GM23248 (cell line): ENCODE measurements around the gene PIEZO1. TPM values are rescaled to one million over a fixed set of nuclear protein-coding genes. Genes with fewer than 3 reads are reported as not detected.

Source experiments
- DNase-seq: peaks from one replicate; pipeline ENCODE4 v3.0.0-alpha.2; 2015
- H2AFZ ChIP-seq: fragments of 200-600 bp; sonication (generic); 2 replicates; pipeline ENCODE4 v1.6.1; 2016; ENCODE audit warnings: antibody characterized with exemption
- H3F3A ChIP-seq: fragments of 200-600 bp; sonication (generic); 2 replicates; pipeline ENCODE4 v1.6.1; 2016; ENCODE audit warnings: mild to moderate bottlenecking, antibody characterized with exemption, mixed run types; ENCODE audit not compliant: insufficient read depth
- H3K27ac ChIP-seq: fragments of 200-600 bp; sonication (generic); 2 replicates; pipeline ENCODE4 v1.5.1; 2016; ENCODE audit warnings: mild to moderate bottlenecking
- H3K27me3 ChIP-seq: fragments of 200-600 bp; sonication (generic); replicated peaks from 2 replicates; pipeline ENCODE4 v1.6.1; 2016; ENCODE audit warnings: mild to moderate bottlenecking; ENCODE audit not compliant: insufficient read depth
- H3K36me3 ChIP-seq: fragments of 200-600 bp; sonication (generic); 2 replicates; pipeline ENCODE4 v1.6.1; 2016; ENCODE audit warnings: low read depth, mild to moderate bottlenecking
- H3K4me1 ChIP-seq: fragments of 200-600 bp; sonication (generic); 2 replicates; pipeline ENCODE4 v1.6.1; 2016; ENCODE audit warnings: mild to moderate bottlenecking; ENCODE audit not compliant: insufficient read depth
- H3K4me2 ChIP-seq: fragments of 200-600 bp; sonication (generic); one replicate; pipeline ENCODE4 v1.6.1; 2016; ENCODE audit warnings: mild to moderate bottlenecking; ENCODE audit not compliant: unreplicated experiment
- H3K4me3 ChIP-seq: fragments of 200-600 bp; sonication (generic); 2 replicates; pipeline ENCODE4 v1.5.1; 2016; ENCODE audit warnings: mild to moderate bottlenecking
- H3K79me2 ChIP-seq: fragments of 200-600 bp; sonication (generic); 2 replicates; pipeline ENCODE4 v1.6.1; 2016; ENCODE audit warnings: mild to moderate bottlenecking; ENCODE audit not compliant: insufficient read depth
- H3K9ac ChIP-seq: fragments of 200-600 bp; sonication (generic); 2 replicates; pipeline ENCODE4 v1.6.1; 2016; ENCODE audit warnings: mild to moderate bottlenecking
- H3K9me2 ChIP-seq: fragments of 200-600 bp; sonication (generic); 2 replicates; pipeline ENCODE4 v1.6.1; 2016; ENCODE audit warnings: mixed run types, mild to moderate bottlenecking, moderate library complexity; ENCODE audit not compliant: insufficient read depth
- H3K9me3 ChIP-seq: fragments of 200-600 bp; sonication (generic); one replicate; pipeline ENCODE4 v1.6.1; 2017; ENCODE audit warnings: low read depth
- H4K20me1 ChIP-seq: fragments of 200-600 bp; sonication (generic); 2 replicates; pipeline ENCODE4 v1.6.0; 2016; ENCODE audit not compliant: insufficient read depth
- EZH2 ChIP-seq: fragments of 200-600 bp; sonication (generic); IDR thresholded peaks from 2 replicates; pipeline ENCODE4 v1.6.1; 2018; ENCODE audit warnings: antibody characterized with exemption, mild to moderate bottlenecking; ENCODE audit not compliant: insufficient read depth, poor library complexity, severe bottlenecking
- EZH2phosphoT487 ChIP-seq: fragments of 200-600 bp; sonication (generic); IDR thresholded peaks from 2 replicates; pipeline ENCODE4 v1.6.1; 2018; ENCODE audit warnings: antibody characterized with exemption, moderate library complexity, mild to moderate bottlenecking, low read depth; ENCODE audit not compliant: insufficient read depth
- WGBS, 2 experiments: methylation state at CpG; one replicate each; pipeline ENCODE4 v1.1.6; 2015 to 2017; ENCODE audit warnings: low lambda C conversion rate in 2 of 2, low coverage in 1 of 2; ENCODE audit errors: missing lambda C conversion rate in 2 of 2; 5-methylcytosine and 5-hydroxymethylcytosine counted together
- in situ Hi-C: fragments of 300-500 bp; cut with MboI; formaldehyde crosslinking; loops from 2 replicates; pipeline ENCODE4 v1.15.0; 2020
- polyA plus RNA-seq: library from polyadenylated mRNA; unstranded; fragments of >200 nt; fragmentation: Nextera tagmentation; extraction: Ambion mirVana; gene quantifications from 2 replicates; pipeline ENCODE4 v1.2.1, GENCODE V29; 2016
- total RNA-seq: library from RNA; depleted of rRNA; stranded (reverse); fragments of >200 nt; shearing (Covaris generic); gene quantifications from 2 replicates; pipeline ENCODE4 v1.2.3, GENCODE V29; 2014

Gene PIEZO1
- total and polyA plus RNA-seq, 2 experiments from 2014 or later: 95.3 to 223 TPM

- no peaks in the 10 kb centered on the region for H3K9me2 ChIP-seq
- no peaks in the 10 kb centered on the region; the same call in 1 of the 2 replicates for H4K20me1 ChIP-seq
- no peaks in the 10 kb centered on the region for H3K4me1 ChIP-seq
- H2AFZ ChIP-seq: no peak overlapping the region
- no peak for TF ChIP-seq EZH2
- no peak for TF ChIP-seq EZH2phosphoT487
- H3K9ac ChIP-seq: no peak overlapping the region; the same call in 1 of the 2 replicates
- H3K27ac ChIP-seq: no peak overlapping the region
- H3F3A ChIP-seq: no peaks in the 10 kb centered on the region
- peaks cover 91% of the 10 kb centered on the region for H3K79me2 ChIP-seq
- no peak for DNase-seq
- in situ Hi-C loops: no loop called here
- no peak overlapping the region for H3K4me3 ChIP-seq
- H3K4me2 ChIP-seq: no peak overlapping the region
- H3K9me3 ChIP-seq: no peaks in the 10 kb centered on the region
- H3K36me3 ChIP-seq: no peaks in the 10 kb centered on the region
- H3K27me3 ChIP-seq: no peaks in the 10 kb centered on the region
- 34 to 39% methylated on average over 16 to 17 of the region's 17 CpGs for WGBS, 2 experiments
Observed at GRCh38 chr16:88746506-88746905, 38.5 kb downstream of the PIEZO1 start.

- in situ Hi-C loops: no loop called here
- Histone ChIP-seq H2AFZ (no peak overlapping the region), H3K27me3 (no peaks in the 10 kb centered on the region), H3K9me3 (no peaks in the 10 kb centered on the region), H3K9ac (no peak overlapping the region), H3K4me1 (no peaks in the 10 kb centered on the region), H3K4me3 (no peak overlapping the region), H3K79me2 (peaks cover 74% of the 10 kb centered on the region), H3K9me2 (no peaks in the 10 kb centered on the region), H3K4me2 (no peak overlapping the region), H3F3A (no peaks in the 10 kb centered on the region), H3K36me3 (no peaks in the 10 kb centered on the region), H4K20me1 (no peaks in the 10 kb centered on the region; the same call in 1 of the 2 replicates), H3K27ac (no peak overlapping the region)
- whole genome bisulfite sequencing, 2 experiments: 87 to 90% methylated on average over 22 to 35 of the region's 39 CpGs
- TF ChIP-seq EZH2phosphoT487 (no peak), EZH2 (no peak)
- no peak for DNase-seq
Observed at GRCh38 chr16:88744577-88745521, 40.2 kb downstream of the PIEZO1 start.

GRCh38 chr16:88743693-88744576 is 41.1 kb downstream of the PIEZO1 start:
- no peaks in the 10 kb centered on the region for H3K27me3 ChIP-seq
- no peaks in the 10 kb centered on the region for H3K4me1 ChIP-seq
- H3F3A ChIP-seq: no peaks in the 10 kb centered on the region
- H2AFZ ChIP-seq: no peak overlapping the region
- H3K27ac ChIP-seq: no peak overlapping the region
- peak; percentile 78 for DNase-seq
- peaks cover 65% of the 10 kb centered on the region for H3K79me2 ChIP-seq
- no peaks in the 10 kb centered on the region; the same call in 1 of the 2 replicates for H4K20me1 ChIP-seq
- no peak overlapping the region for H3K4me3 ChIP-seq
- H3K9ac ChIP-seq: no peak overlapping the region
- 69 to 71% methylated on average over 27 to 32 of the region's 32 CpGs for WGBS, 2 experiments
- no peak for TF ChIP-seq EZH2phosphoT487
- no peak for TF ChIP-seq EZH2
- in situ Hi-C loops: no loop called here
- H3K4me2 ChIP-seq: no peak overlapping the region
- no peaks in the 10 kb centered on the region for H3K9me2 ChIP-seq
- H3K36me3 ChIP-seq: no peaks in the 10 kb centered on the region
- H3K9me3 ChIP-seq: no peaks in the 10 kb centered on the region

- H4K20me1 ChIP-seq: no peaks in the 10 kb centered on the region; the same call in 1 of the 2 replicates
- no peak for DNase-seq
- TF ChIP-seq EZH2phosphoT487 (no peak), EZH2 (no peak)
- no peaks in the 10 kb centered on the region for H3K9me3 ChIP-seq
- H3K27ac ChIP-seq: no peak overlapping the region
- no peak overlapping the region for H3K4me2 ChIP-seq
- peaks cover 56% of the 10 kb centered on the region for H3K79me2 ChIP-seq
- H3K9ac ChIP-seq: no peak overlapping the region
- WGBS, 2 experiments: 89 to 93% methylated on average over 16 to 17 of the region's 19 CpGs
- H3K9me2 ChIP-seq: no peaks in the 10 kb centered on the region
- H3F3A ChIP-seq: no peaks in the 10 kb centered on the region
- H3K4me1 ChIP-seq: no peaks in the 10 kb centered on the region
- in situ Hi-C loops: no loop called here
- H2AFZ ChIP-seq: no peak overlapping the region
- H3K36me3 ChIP-seq: 0 out of 2 replicates have a peak, but pooled peaks cover under 1% of the 10 kb centered on the region
- H3K4me3 ChIP-seq: no peak overlapping the region
- H3K27me3 ChIP-seq: no peaks in the 10 kb centered on the region
Observed at GRCh38 chr16:88742896-88743605, 42.0 kb downstream of the PIEZO1 start.
